ENCODE results near the gene MAPRE2. TPM values are rescaled to one million over a fixed set of nuclear protein-coding genes. Genes with fewer than 3 reads are reported as not detected.

MAPRE2 gene
- total and polyA plus RNA-seq, 7 donors: 3.3 to 83.4 (median 57.3) TPM

DNA sequence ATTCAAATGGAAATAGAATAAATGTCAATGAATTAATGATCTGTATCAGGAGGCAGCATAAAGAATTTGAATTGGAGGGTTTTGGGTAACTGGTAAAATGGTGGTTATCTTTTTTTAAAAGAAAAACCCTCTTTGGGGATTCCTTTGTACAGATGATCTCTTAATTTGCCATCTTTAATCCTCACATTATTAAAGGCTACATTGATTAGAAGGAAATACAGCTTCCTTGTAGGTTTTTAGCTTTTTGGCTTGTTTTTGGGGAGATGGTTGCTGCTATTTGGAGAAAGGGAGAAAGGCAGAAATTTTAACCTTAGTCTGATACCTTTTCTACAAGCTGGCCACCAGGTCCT, 600 bp upstream of the MAPRE2 start:
- Histone ChIP-seq H3K4me3 (peak overlapping the region; percentile 83), H3K27ac (peak overlapping the region; percentile 84), H3K9me3 (no peaks in the 10 kb centered on the region), H3K4me1 (peaks cover 74% of the 10 kb centered on the region), H3K27me3 (ENCODE audit: insufficient read depth in 3 of 3, low read length in 2 of 3) (no peaks in the 10 kb centered on the region), H3K36me3 (ENCODE audit: insufficient read depth in 1 of 2, low read depth in 1 of 2) (no peaks in the 10 kb centered on the region)
- TF ChIP-seq, protein P1, sequence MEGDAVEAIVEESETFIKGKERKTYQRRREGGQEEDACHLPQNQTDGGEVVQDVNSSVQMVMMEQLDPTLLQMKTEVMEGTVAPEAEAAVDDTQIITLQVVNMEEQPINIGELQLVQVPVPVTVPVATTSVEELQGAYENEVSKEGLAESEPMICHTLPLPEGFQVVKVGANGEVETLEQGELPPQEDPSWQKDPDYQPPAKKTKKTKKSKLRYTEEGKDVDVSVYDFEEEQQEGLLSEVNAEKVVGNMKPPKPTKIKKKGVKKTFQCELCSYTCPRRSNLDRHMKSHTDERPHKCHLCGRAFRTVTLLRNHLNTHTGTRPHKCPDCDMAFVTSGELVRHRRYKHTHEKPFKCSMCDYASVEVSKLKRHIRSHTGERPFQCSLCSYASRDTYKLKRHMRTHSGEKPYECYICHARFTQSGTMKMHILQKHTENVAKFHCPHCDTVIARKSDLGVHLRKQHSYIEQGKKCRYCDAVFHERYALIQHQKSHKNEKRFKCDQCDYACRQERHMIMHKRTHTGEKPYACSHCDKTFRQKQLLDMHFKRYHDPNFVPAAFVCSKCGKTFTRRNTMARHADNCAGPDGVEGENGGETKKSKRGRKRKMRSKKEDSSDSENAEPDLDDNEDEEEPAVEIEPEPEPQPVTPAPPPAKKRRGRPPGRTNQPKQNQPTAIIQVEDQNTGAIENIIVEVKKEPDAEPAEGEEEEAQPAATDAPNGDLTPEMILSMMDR (IDR thresholded peaks at IDR 0.05): no peak
- DNase-seq: no peak
- intact Hi-C loops (cut with DNase I): loop anchor here in 1 of 2 donors (5.0 kb wide), 1 partner anchor 42 kb away; no protein-coding TSS in a partner anchor
- no peak for ATAC-seq

DNA sequence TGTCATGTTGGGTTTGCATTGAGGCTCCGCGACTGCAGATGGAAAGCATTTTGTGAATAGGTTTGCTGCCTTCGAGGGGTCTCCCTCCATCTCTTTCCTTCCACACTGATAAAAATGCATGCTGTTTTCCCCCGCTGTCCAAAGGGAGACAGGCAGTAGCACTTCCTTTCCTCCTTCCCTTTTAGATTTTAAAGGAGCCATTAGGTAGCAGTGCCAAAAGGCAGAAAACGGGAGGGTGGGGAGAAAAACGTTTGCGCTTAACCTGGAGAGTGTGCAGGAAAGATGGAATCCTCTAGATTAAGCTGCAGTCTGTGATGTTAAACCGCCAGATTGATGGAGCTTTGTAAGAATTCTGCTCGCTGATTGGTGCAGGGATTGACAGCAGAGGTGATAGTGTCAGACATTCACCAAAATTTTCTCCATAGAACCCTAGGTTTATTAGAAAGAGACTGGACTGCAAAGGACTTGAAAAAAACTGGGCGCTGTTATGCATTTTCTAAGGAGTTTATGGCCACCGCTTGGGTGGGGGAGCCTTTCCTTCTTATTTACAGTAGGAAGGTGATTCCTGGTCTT, 688 bp downstream of the MAPRE2 start:
- peaks cover 85% of the 10 kb centered on the region for H3K4me1 ChIP-seq

DNA sequence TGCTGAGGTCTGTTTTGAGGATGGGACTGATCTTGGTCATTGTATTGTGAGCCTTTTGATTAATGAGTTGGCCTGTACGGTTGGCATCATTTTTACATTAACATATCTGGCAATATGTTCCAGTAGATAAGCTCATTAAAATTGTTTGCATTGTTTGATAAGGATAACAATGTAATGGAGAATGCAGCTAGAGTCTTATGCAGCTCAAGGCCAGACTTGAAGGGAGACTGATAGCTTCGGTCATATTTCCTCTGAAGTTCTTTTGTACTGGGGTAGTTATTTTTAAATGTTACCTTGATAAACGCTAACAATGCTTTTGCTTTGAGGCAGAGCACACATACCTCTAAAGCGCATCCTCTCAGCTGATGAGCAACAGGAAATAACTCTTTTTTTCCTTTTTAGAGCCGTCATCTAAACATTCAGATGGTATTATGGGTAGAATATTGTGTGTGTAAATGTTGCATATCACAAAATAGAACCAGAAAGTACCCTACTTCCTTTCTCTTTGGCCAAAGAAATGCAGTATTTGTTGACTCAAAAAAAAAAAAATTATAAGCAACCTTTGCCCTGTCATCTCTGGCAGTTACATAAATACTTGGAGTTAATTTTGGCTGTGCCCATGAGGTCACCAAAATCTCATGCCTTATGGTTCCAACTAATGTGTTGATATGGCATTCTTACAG, 1.3 kb downstream of the MAPRE2 start:
- WGBS, 3 donors: 16 to 46% (median 26%) methylated on average over 5 of the region's 5 CpGs
- Histone ChIP-seq H3K36me3 (ENCODE audit: insufficient read depth in 1 of 2, low read depth in 1 of 2) (no peaks in the 10 kb centered on the region), H3K4me3 (peak overlapping the region; percentile 83), H3K4me1 (peaks cover 84% of the 10 kb centered on the region), H3K27ac (peak overlapping the region; percentile 84), H3K27me3 (ENCODE audit: insufficient read depth in 3 of 3, low read length in 2 of 3) (no peaks in the 10 kb centered on the region), H3K9me3 (no peaks in the 10 kb centered on the region)
- DNase-seq: no peak
- intact Hi-C loops (cut with DNase I): loop anchor here in 1 of 2 donors (5.0 kb wide), 1 partner anchor 40 kb away; no protein-coding TSS in a partner anchor
- TF ChIP-seq, protein P1 (IDR thresholded peaks at IDR 0.05): no peak
- ATAC-seq: no peak

More for the DNA sequence above, 688 bp downstream of the MAPRE2 start:
- intact Hi-C loops (cut with DNase I): loop anchor here in 1 of 2 donors (5.0 kb wide), 1 partner anchor 40 kb away; no protein-coding TSS in a partner anchor
- H3K27me3 ChIP-seq (ENCODE audit: insufficient read depth in 3 of 3, low read length in 2 of 3): no peaks in the 10 kb centered on the region
- TF ChIP-seq, protein P1 (IDR thresholded peaks at IDR 0.05): no peak
- no peaks in the 10 kb centered on the region for H3K36me3 ChIP-seq (ENCODE audit: insufficient read depth in 1 of 2, low read depth in 1 of 2)
- H3K9me3 ChIP-seq: no peaks in the 10 kb centered on the region
- peak overlapping the region; percentile 84 for H3K27ac ChIP-seq
- H3K4me3 ChIP-seq: peak overlapping the region; percentile 83
- DNase-seq: no peak
- ATAC-seq: peak in 1 of 4 donors; percentile 15
- 6 to 13% (median 8%) methylated on average over 11 of the region's 11 CpGs for WGBS, 3 donors

DNA sequence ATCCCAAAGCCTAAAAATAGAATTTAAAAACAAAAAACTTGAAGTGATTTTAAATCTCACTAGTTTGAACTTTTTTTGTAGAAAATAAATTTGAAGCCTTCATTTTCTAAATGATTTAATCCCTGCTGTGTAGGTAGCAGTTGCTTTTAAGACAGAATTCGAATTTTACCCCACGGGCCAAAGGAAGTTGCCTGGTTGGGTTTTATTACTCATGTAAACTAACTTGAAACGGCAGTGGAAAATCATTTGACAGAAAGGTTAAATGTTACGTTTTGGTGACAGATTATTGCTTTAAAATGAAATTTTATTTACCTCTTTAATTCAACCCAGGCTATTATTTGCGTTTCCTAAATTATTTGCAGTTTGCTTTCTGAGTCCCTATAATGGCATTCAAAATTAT, 2.0 kb downstream of the MAPRE2 start:
- ATAC-seq: no peak
- TF ChIP-seq, protein P1 (IDR thresholded peaks at IDR 0.05): no peak
- H3K9me3 ChIP-seq: no peaks in the 10 kb centered on the region
- H3K27me3 ChIP-seq (ENCODE audit: insufficient read depth in 3 of 3, low read length in 2 of 3): no peaks in the 10 kb centered on the region
- 41 to 69% (median 43%) methylated on average over 5 of the region's 5 CpGs for WGBS, 3 donors
- H3K36me3 ChIP-seq (ENCODE audit: insufficient read depth in 1 of 2, low read depth in 1 of 2): no peaks in the 10 kb centered on the region
- DNase-seq: no peak
- peak overlapping the region; percentile 84 for H3K27ac ChIP-seq
- intact Hi-C loops (cut with DNase I): loop anchor here in 1 of 2 donors (5.0 kb wide), 1 partner anchor 39 kb away; no protein-coding TSS in a partner anchor
- peaks cover 78% of the 10 kb centered on the region for H3K4me1 ChIP-seq
- peak overlapping the region; percentile 83 for H3K4me3 ChIP-seq

All from psoas muscle (tissue), 8 donors.